K562 (cell line): ENCODE results near the gene SCAMP1. TPM values are rescaled to one million over a fixed set of nuclear protein-coding genes. Genes with fewer than 3 reads are reported as not detected.

Experiments used
- ADNP ChIP-seq: fragments of 200-800 bp; sonication (Bioruptor generic); IDR thresholded peaks from 2 replicates; pipeline ENCODE4 v1.6.1; 2016; ENCODE audit warnings: missing genetic modification characterization, missing compliant biosample characterization
- POLR2AphosphoS5 ChIP-seq: IDR thresholded peaks from 2 replicates; pipeline ENCODE4 v1.6.1; 2011; ENCODE audit warnings: mild to moderate bottlenecking, low read depth, low read length, moderate library complexity; ENCODE audit not compliant: control insufficient read depth, insufficient read depth
- SAP30 ChIP-seq: fragments of 200-600 bp; sonication (generic); IDR thresholded peaks from 2 replicates; pipeline ENCODE4 v1.6.1; 2012; ENCODE audit warnings: borderline replicate concordance, low read depth, mild to moderate bottlenecking, moderate library complexity, low read length, control low read depth, inconsistent platforms; ENCODE audit not compliant: insufficient read depth, poor library complexity, severe bottlenecking
- UBTF ChIP-seq, 2 experiments: IDR thresholded peaks; 2 replicates each; pipeline ENCODE4 v1.6.1; 2012; ENCODE audit warnings: improper control_type of control experiment in 2 of 2, low read depth in 2 of 2, low read length in 2 of 2, borderline replicate concordance in 1 of 2
- ZNF12 ChIP-seq: sonication (generic); formaldehyde crosslinking; IDR thresholded peaks from 2 replicates; pipeline ENCODE4 v1.4.0; 2020; ENCODE audit warnings: mild to moderate bottlenecking, missing genetic modification reagents
- ZNF408 ChIP-seq: fragments of 250-450 bp; sonication (Bioruptor Pico); IDR thresholded peaks from 2 replicates; pipeline ENCODE4 v1.4.0; 2020; ENCODE audit warnings: low read depth, mild to moderate bottlenecking, moderate library complexity
- ZSCAN32 ChIP-seq: fragments of 450-650 bp; formaldehyde crosslinking; IDR thresholded peaks from 2 replicates; pipeline ENCODE4 v1.4.0; 2020; ENCODE audit warnings: mild to moderate bottlenecking, moderate library complexity
- polyA plus RNA-seq, 8 experiments: library from polyadenylated mRNA; depleted of rRNA in 4 of 8; stranded (reverse) in 5 of 8; unstranded in 3 of 8; fragments of >200 nt; fragmentation: Nextera tagmentation in 2 of 8; fragmentation: Illumina TruSeq in 1 of 8; extraction: Ambion mirVana in 2 of 8; extraction: Trizol in 1 of 8; gene quantifications; 2 replicates each; pipeline versions ENCODE4 v1.2.1 to v1.2.3, GENCODE V29; 2011 to 2014; ENCODE audit warnings: inconsistent platforms in 1 of 8, missing spikeins in 1 of 8
- total RNA-seq, 7 experiments: library from RNA; depleted of rRNA in 6 of 7; stranded (reverse); fragments of >200 nt in 6 of 7; fragmentation: Illumina TruSeq in 2 of 7; extraction: Trizol in 2 of 7; gene quantifications; 2 replicates each; pipeline versions ENCODE4 v1.2.1 to v1.2.3, GENCODE V29; 2011 to 2021; ENCODE audit warnings: low replicate concordance in 1 of 7
- TF ChIP-seq, protein P1 (sequence below): sonication (generic); formaldehyde crosslinking; IDR thresholded peaks from 2 replicates; pipeline ENCODE4 v1.8.0; 2022; ENCODE audit warnings: mild to moderate bottlenecking, missing genetic modification reagents

SCAMP1 gene
- total and polyA plus RNA-seq, 9 of the 15 experiments (the other 6 are each of a cell fraction or from before 2014, with no cell fraction given): 5.4 to 23.9 (median 13.8) TPM

- TF ChIP-seq, protein P1, sequence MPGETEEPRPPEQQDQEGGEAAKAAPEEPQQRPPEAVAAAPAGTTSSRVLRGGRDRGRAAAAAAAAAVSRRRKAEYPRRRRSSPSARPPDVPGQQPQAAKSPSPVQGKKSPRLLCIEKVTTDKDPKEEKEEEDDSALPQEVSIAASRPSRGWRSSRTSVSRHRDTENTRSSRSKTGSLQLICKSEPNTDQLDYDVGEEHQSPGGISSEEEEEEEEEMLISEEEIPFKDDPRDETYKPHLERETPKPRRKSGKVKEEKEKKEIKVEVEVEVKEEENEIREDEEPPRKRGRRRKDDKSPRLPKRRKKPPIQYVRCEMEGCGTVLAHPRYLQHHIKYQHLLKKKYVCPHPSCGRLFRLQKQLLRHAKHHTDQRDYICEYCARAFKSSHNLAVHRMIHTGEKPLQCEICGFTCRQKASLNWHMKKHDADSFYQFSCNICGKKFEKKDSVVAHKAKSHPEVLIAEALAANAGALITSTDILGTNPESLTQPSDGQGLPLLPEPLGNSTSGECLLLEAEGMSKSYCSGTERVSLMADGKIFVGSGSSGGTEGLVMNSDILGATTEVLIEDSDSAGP (CRISPR knock-in tag): no peak
- TF ChIP-seq ZNF12 (CRISPR knock-in tag) (no peak), ZNF408 (no peak), ZSCAN32 (no peak), POLR2AphosphoS5 (no peak), SAP30 (no peak), ADNP (tag) (no peak), UBTF (IDR thresholded peaks at IDR 0.05; ENCODE audit: borderline replicate concordance in 1 of 2, low read depth in 2 of 2, low read length in 2 of 2) (no peak)
These were observed 136.0 kb downstream of the SCAMP1 start (continued) for GRCh38 chr5:78496373-78496772.
